Small intestine (tissue), 7 donors: ENCODE measurements around the gene CGB3. TPM values are rescaled to one million over a fixed set of nuclear protein-coding genes. Genes with fewer than 3 reads are reported as not detected.

Source experiments
- DNase-seq, 2 donors: peaks; one replicate each; pipeline versions ENCODE4 v3.0.0 to v3.0.0-alpha.2; 2013
- FAIRE-seq: peaks from 2 replicates; lab custom pipeline; 2012; peaks lifted over from hg19 to GRCh38; lab: Jason Lieb, UNC
- H3K27ac ChIP-seq, 3 donors: one replicate each; pipeline ENCODE4 v1.5.1; 2013; ENCODE audit warnings: low read length in 2 of 3, mild to moderate bottlenecking in 2 of 3, control low read depth in 1 of 3, inconsistent platforms in 1 of 3, low read depth in 1 of 3, moderate library complexity in 1 of 3
- H3K27me3 ChIP-seq, 3 donors: one replicate each; pipeline ENCODE4 v1.6.1; 2013; ENCODE audit warnings: low read length in 3 of 3, inconsistent platforms in 1 of 3; ENCODE audit not compliant: control insufficient read depth in 3 of 3, insufficient read depth in 3 of 3
- H3K36me3 ChIP-seq, 3 donors: one replicate each; pipeline ENCODE4 v1.6.1; 2013; ENCODE audit warnings: low read length in 3 of 3, inconsistent platforms in 1 of 3, low read depth in 1 of 3, mild to moderate bottlenecking in 1 of 3, moderate library complexity in 1 of 3; ENCODE audit not compliant: control insufficient read depth in 3 of 3, insufficient read depth in 2 of 3
- H3K4me1 ChIP-seq, 3 donors: one replicate each; pipeline ENCODE4 v1.6.1; 2013; ENCODE audit warnings: low read length in 2 of 3, inconsistent platforms in 1 of 3, low read depth in 1 of 3, mild to moderate bottlenecking in 1 of 3, moderate library complexity in 1 of 3; ENCODE audit not compliant: control insufficient read depth in 3 of 3, insufficient read depth in 2 of 3
- H3K4me3 ChIP-seq, 3 donors: one replicate each; pipeline ENCODE4 v1.5.1; 2013; ENCODE audit warnings: low read length in 3 of 3, control low read depth in 1 of 3, inconsistent platforms in 1 of 3, low read depth in 1 of 3, mild to moderate bottlenecking in 1 of 3, moderate library complexity in 1 of 3
- H3K9me3 ChIP-seq, 2 donors: one replicate each; pipeline ENCODE4 v1.6.1; 2013; ENCODE audit warnings: low read depth in 1 of 2, low read length in 1 of 2; ENCODE audit not compliant: control insufficient read depth in 2 of 2, insufficient read depth in 1 of 2
- WGBS, 3 donors: extraction: QIAGEN DNeasy Blood & Tissue Kit; methylation state at CpG; one replicate each; pipeline ENCODE4 v1.1.7; 2013; 5-methylcytosine and 5-hydroxymethylcytosine counted together
- polyA plus RNA-seq, 4 donors: library from polyadenylated mRNA; stranded (reverse) in 3 of 4; unstranded in 1 of 4; fragments of 200-250 nt in 3 of 4; fragments of 120-200 nt in 1 of 4; gene quantifications; one replicate each; pipeline versions ENCODE4 v1.2.1 to v1.2.3, GENCODE V29; 2013
- donor health status: healthy with polysubstance abuse.
- donor health status: control.
- donor health status: control.
- donor health status: Bipolar disorder and iron deficiency.
- donor health status: healthy.

CGB3 gene
- polyA plus RNA-seq, 4 donors, result not detected

GRCh38 chr19:49017041-49017665 is 7.0 kb downstream of the CGB3 start, which contains the start of gene LHB:
LHB (minus strand) TSS chr19:49017091; CDS start chr19:49017081, 10 bp downstream.
- peaks cover 0 to 43% (median 5%) of the 10 kb centered on the region in 3 donors for H3K36me3 ChIP-seq
- peak within 1 kb of the TSS; percentile 22 to 55 (median 39) for H3K4me3 ChIP-seq
- no peak for FAIRE-seq
- H3K27me3 ChIP-seq, result peaks cover 0 to 38% (median 0%) of the 10 kb centered on the region in 3 donors
- peak within 1 kb of the TSS in 2 of 3 donors; percentile 16 to 27 for H3K27ac ChIP-seq
- peaks cover 0 to 11% (median 4%) of the 10 kb centered on the region in 3 donors for H3K4me1 ChIP-seq
- DNase-seq, result no peak
- H3K9me3 ChIP-seq, result no peaks in the 10 kb centered on the region
- 60 to 72% (median 65%) methylated on average over 17 of the region's 17 CpGs for WGBS, 3 donors

GRCh38 chr19:49016067-49016839 is 7.9 kb downstream of the CGB3 start:
- Histone ChIP-seq H3K27me3 (peaks cover 0 to 29% (median 0%) of the 10 kb centered on the region in 3 donors), H3K4me3 (no peak overlapping the region), H3K9me3 (no peaks in the 10 kb centered on the region), H3K4me1 (peaks cover 0 to 11% (median 4%) of the 10 kb centered on the region in 3 donors), H3K27ac (no peak overlapping the region), H3K36me3 (peaks cover 0 to 52% (median 5%) of the 10 kb centered on the region in 3 donors)
- WGBS, 3 donors, result 92 to 95% (median 94%) methylated on average over 21 to 26 of the region's 29 CpGs
- DNase-seq (no peak), FAIRE-seq (no peak)

GRCh38 chr19:49014870-49015255 is 9.3 kb downstream of the CGB3 start:
- no peak overlapping the region for H3K4me3 ChIP-seq
- H3K36me3 ChIP-seq, result peaks cover 5 to 65% (median 7%) of the 10 kb centered on the region in 3 donors
- H3K9me3 ChIP-seq, result no peaks in the 10 kb centered on the region
- H3K27me3 ChIP-seq, result peaks cover 0 to 15% (median 0%) of the 10 kb centered on the region in 3 donors
- WGBS, 3 donors, result 93 to 94% (median 93%) methylated on average over 18 of the region's 18 CpGs
- DNase-seq (no peak), FAIRE-seq (no peak)
- peaks cover 0 to 11% (median 4%) of the 10 kb centered on the region in 3 donors for H3K4me1 ChIP-seq
- H3K27ac ChIP-seq, result no peak overlapping the region

GRCh38 chr19:49014123-49014869 is 9.8 kb downstream of the CGB3 start:
- Histone ChIP-seq H3K36me3 (peaks cover 5 to 71% (median 10%) of the 10 kb centered on the region in 3 donors), H3K9me3 (no peaks in the 10 kb centered on the region), H3K27me3 (peaks cover 0 to 10% (median 0%) of the 10 kb centered on the region in 3 donors), H3K4me1 (peaks cover 0 to 11% (median 4%) of the 10 kb centered on the region in 3 donors), H3K27ac (no peak overlapping the region), H3K4me3 (no peak overlapping the region)
- WGBS, 3 donors, result 91 to 93% (median 91%) methylated on average over 30 to 32 of the region's 32 CpGs
- FAIRE-seq (no peak), DNase-seq (no peak)

- Histone ChIP-seq H3K27me3 (no peaks in the 10 kb centered on the region), H3K4me3 (no peak overlapping the region), H3K4me1 (no peaks in the 10 kb centered on the region), H3K36me3 (peaks cover 5 to 79% (median 15%) of the 10 kb centered on the region in 3 donors), H3K27ac (no peak overlapping the region), H3K9me3 (no peaks in the 10 kb centered on the region)
- 90 to 93% (median 93%) methylated on average over 15 to 17 of the region's 17 CpGs for WGBS, 3 donors
- no peak for FAIRE-seq
- DNase-seq, result no peak
These were observed 12.9 kb downstream of the CGB3 start for GRCh38 chr19:49011194-49011593.

- peaks cover 3 to 78% (median 17%) of the 10 kb centered on the region in 3 donors for H3K36me3 ChIP-seq
These were observed 13.7 kb downstream of the CGB3 start for GRCh38 chr19:49010453-49010852.

GRCh38 chr19:49009828-49010227 is 14.3 kb downstream of the CGB3 start:
- DNase-seq, result no peak

More at GRCh38 chr19:49010453-49010852, 13.7 kb downstream of the CGB3 start:
- no peak overlapping the region for H3K27ac ChIP-seq
- no peaks in the 10 kb centered on the region for H3K27me3 ChIP-seq
- 91 to 93% (median 93%) methylated on average over 18 of the region's 18 CpGs for WGBS, 3 donors
- FAIRE-seq (no peak), DNase-seq (no peak)
- H3K9me3 ChIP-seq, result no peaks in the 10 kb centered on the region
- no peaks in the 10 kb centered on the region for H3K4me1 ChIP-seq
- no peak overlapping the region for H3K4me3 ChIP-seq

GRCh38 chr19:49006905-49007304 is 17.2 kb downstream of the CGB3 start:
- Histone ChIP-seq H3K27me3 (no peaks in the 10 kb centered on the region), H3K36me3 (peaks cover 4 to 77% (median 25%) of the 10 kb centered on the region in 3 donors), H3K4me1 (no peaks in the 10 kb centered on the region), H3K4me3 (no peak overlapping the region), H3K27ac (no peak overlapping the region), H3K9me3 (no peaks in the 10 kb centered on the region)
- DNase-seq (no peak), FAIRE-seq (no peak)
- WGBS, 3 donors, result 96 to 98% (median 97%) methylated on average over 22 of the region's 22 CpGs

More at GRCh38 chr19:49009828-49010227, 14.3 kb downstream of the CGB3 start:
- Histone ChIP-seq H3K27ac (no peak overlapping the region), H3K36me3 (peaks cover 0 to 77% (median 17%) of the 10 kb centered on the region in 3 donors), H3K27me3 (no peaks in the 10 kb centered on the region), H3K9me3 (no peaks in the 10 kb centered on the region), H3K4me1 (no peaks in the 10 kb centered on the region), H3K4me3 (no peak overlapping the region)
- FAIRE-seq, result no peak
- 90 to 95% (median 94%) methylated on average over 15 to 18 of the region's 18 CpGs for WGBS, 3 donors
